Mesendoderm (in vitro differentiated cells): ENCODE measurements around the gene VPS26C.

Experiments used
- DNase-seq: peaks from one replicate; pipeline ENCODE4 v3.0.0; 2013
- H2AK5ac ChIP-seq: 2 replicates; pipeline ENCODE4 v1.6.1; 2013; ENCODE audit warnings: low read length, inconsistent platforms
- H2BK120ac ChIP-seq: 2 replicates; pipeline ENCODE4 v1.6.1; 2013; ENCODE audit warnings: low read depth, mild to moderate bottlenecking, low read length, moderate library complexity, mixed read lengths
- H2BK15ac ChIP-seq: replicated peaks from 2 replicates; pipeline ENCODE4 v1.6.1; 2013; ENCODE audit warnings: low read depth, mild to moderate bottlenecking, moderate library complexity
- H2BK5ac ChIP-seq: 2 replicates; pipeline ENCODE4 v1.6.1; 2013; ENCODE audit warnings: low read length, inconsistent platforms
- H3K18ac ChIP-seq: 2 replicates; pipeline ENCODE4 v1.6.1; 2013; ENCODE audit warnings: mild to moderate bottlenecking, low read length, mixed read lengths
- H3K23ac ChIP-seq: one replicate; pipeline ENCODE4 v1.6.1; 2013; ENCODE audit warnings: low read length
- H3K27ac ChIP-seq: 2 replicates; pipeline ENCODE4 v1.5.1; 2013; ENCODE audit warnings: low read depth, mild to moderate bottlenecking, inconsistent platforms, low read length, moderate library complexity
- H3K27me3 ChIP-seq: 2 replicates; pipeline ENCODE4 v1.6.1; 2013; ENCODE audit warnings: low read length, control low read depth, mild to moderate bottlenecking, inconsistent platforms; ENCODE audit not compliant: insufficient read depth, poor library complexity
- H3K36me3 ChIP-seq: 2 replicates; pipeline ENCODE4 v1.6.1; 2013; ENCODE audit warnings: low read length, inconsistent platforms; ENCODE audit not compliant: control insufficient read depth, insufficient read depth
- H3K4ac ChIP-seq: one replicate; pipeline ENCODE4 v1.6.1; 2013; ENCODE audit warnings: low read depth, mild to moderate bottlenecking, low read length, moderate library complexity
- H3K4me1 ChIP-seq: 2 replicates; pipeline ENCODE4 v1.6.1; 2013; ENCODE audit warnings: low read depth, low read length, inconsistent platforms; ENCODE audit not compliant: control insufficient read depth
- H3K4me2 ChIP-seq: 2 replicates; pipeline ENCODE4 v1.6.1; 2013; ENCODE audit warnings: low read length
- H3K4me3 ChIP-seq: 2 replicates; pipeline ENCODE4 v1.5.1; 2013; ENCODE audit warnings: mild to moderate bottlenecking, low read length
- H3K56ac ChIP-seq: one replicate; pipeline ENCODE4 v1.6.1; 2013; ENCODE audit warnings: low read length
- H3K79me1 ChIP-seq: 2 replicates; pipeline ENCODE4 v1.6.1; 2013; ENCODE audit warnings: low read length, inconsistent platforms
- H3K79me2 ChIP-seq: 2 replicates; pipeline ENCODE4 v1.6.1; 2013; ENCODE audit warnings: mild to moderate bottlenecking, low read length; ENCODE audit not compliant: control insufficient read depth, insufficient read depth
- H3K9ac ChIP-seq: 2 replicates; pipeline ENCODE4 v1.6.1; 2013; ENCODE audit warnings: low read length, inconsistent platforms
- H4K5ac ChIP-seq: one replicate; pipeline ENCODE4 v1.6.1; 2013; ENCODE audit warnings: low read length
- H4K8ac ChIP-seq: one replicate; pipeline ENCODE4 v1.6.1; 2013; ENCODE audit warnings: low read depth, mild to moderate bottlenecking, control low read depth, low read length, moderate library complexity
- WGBS: extraction: QIAGEN DNeasy Blood & Tissue Kit; methylation state at CpG from one replicate; pipeline ENCODE4 v1.1.7; 2013; ENCODE audit warnings: low lambda C conversion rate, missing lambda C conversion rate; ENCODE audit not compliant: insufficient coverage; ENCODE audit errors: extremely low coverage; 5-methylcytosine and 5-hydroxymethylcytosine counted together

VPS26C gene

DNA sequence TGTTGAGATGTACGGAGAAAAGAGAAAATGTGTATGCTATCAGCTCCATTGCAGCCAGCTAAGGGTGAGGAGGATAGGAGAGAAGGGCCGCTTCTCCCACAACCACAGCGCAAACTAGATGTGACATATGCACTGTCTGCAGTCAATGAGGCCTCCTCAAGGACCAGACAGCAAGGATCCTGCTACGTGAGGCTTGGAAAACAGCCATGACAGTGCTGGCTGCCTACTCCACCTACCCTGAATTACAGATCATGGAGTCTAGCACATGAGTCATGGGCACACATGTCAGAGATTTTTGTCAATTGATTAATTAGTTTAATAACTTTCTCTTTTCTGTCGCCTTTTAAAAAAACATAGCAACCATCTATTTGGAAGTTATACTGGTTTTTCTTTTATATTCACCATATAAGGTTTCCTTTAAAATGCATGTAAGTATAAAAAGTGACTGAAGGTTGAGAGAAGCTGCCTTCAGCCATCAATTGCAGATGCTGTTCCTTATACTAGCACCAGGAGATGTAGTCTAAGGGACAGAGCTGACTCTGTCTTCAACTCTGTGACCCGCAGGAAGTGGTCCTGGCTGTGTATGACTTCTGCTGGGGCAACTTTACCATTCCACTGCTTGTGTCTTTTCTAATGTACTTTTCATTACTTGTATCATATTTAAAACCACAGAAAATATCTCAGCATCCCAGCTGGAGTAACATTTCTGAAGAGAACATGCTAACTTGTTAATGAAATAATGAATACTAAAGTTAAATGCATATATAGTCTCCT is 3.1 kb downstream of the VPS26C start:
- H3K4me1 ChIP-seq: no peaks in the 10 kb centered on the region
- H3K56ac ChIP-seq: no peak overlapping the region
- DNase-seq: no peak
- H3K36me3 ChIP-seq: no peaks in the 10 kb centered on the region
- no peaks in the 10 kb centered on the region for H3K27me3 ChIP-seq
- no peak overlapping the region for H3K4ac ChIP-seq
- H3K23ac ChIP-seq: no peak overlapping the region
- no peak overlapping the region for H2BK120ac ChIP-seq
- no peak overlapping the region for H2BK5ac ChIP-seq
- H2BK15ac ChIP-seq: no peak overlapping the region
- H3K18ac ChIP-seq: no peak overlapping the region
- H2AK5ac ChIP-seq: no peak overlapping the region
- H3K4me2 ChIP-seq: no peak overlapping the region
- no CpG with 5 or more reads among the region's 6 CpGs for WGBS
- peaks cover 16% of the 10 kb centered on the region for H3K79me1 ChIP-seq
- H4K5ac ChIP-seq: no peak overlapping the region
- H3K79me2 ChIP-seq: peaks cover 33% of the 10 kb centered on the region
- no peak overlapping the region for H3K9ac ChIP-seq
- no peak overlapping the region for H4K8ac ChIP-seq
- H3K4me3 ChIP-seq: no peak overlapping the region
- no peak overlapping the region for H3K27ac ChIP-seq

DNA sequence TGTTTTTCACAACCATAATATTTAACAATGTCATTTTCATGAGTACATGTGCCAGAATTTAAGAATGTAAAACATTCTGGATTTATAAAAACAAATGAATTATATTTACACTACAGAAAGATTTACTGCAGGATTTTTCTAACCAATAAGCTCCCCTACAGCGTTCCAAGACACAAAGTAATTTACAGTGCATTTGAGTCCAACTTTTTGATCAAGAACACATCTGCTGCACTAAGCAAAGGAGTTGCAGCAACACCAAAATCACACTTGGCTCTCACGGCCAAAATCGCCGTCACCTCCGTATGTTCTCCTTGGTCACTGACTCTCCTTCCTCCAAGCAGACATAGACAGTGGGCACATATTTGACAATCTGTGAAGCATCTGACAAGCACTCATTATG is 7.7 kb downstream of the VPS26C start:
- no peak overlapping the region for H3K4me3 ChIP-seq
- no peaks in the 10 kb centered on the region for H3K4me1 ChIP-seq
- no peak overlapping the region for H3K9ac ChIP-seq
- H4K8ac ChIP-seq: no peak overlapping the region
- no CpG with 5 or more reads among the region's 5 CpGs for WGBS
- H3K36me3 ChIP-seq: no peaks in the 10 kb centered on the region
- H2BK15ac ChIP-seq: no peak overlapping the region
- H2BK120ac ChIP-seq: no peak overlapping the region
- no peak overlapping the region for H3K4me2 ChIP-seq
- no peak for DNase-seq
- no peak overlapping the region for H2BK5ac ChIP-seq
- peaks cover 19% of the 10 kb centered on the region for H3K79me2 ChIP-seq
- H3K18ac ChIP-seq: no peak overlapping the region
- no peak overlapping the region for H3K56ac ChIP-seq
- no peak overlapping the region for H3K4ac ChIP-seq
- peaks cover 11% of the 10 kb centered on the region for H3K79me1 ChIP-seq
- H2AK5ac ChIP-seq: no peak overlapping the region
- H4K5ac ChIP-seq: no peak overlapping the region
- no peak overlapping the region for H3K23ac ChIP-seq
- no peaks in the 10 kb centered on the region for H3K27me3 ChIP-seq
- H3K27ac ChIP-seq: no peak overlapping the region

DNA sequence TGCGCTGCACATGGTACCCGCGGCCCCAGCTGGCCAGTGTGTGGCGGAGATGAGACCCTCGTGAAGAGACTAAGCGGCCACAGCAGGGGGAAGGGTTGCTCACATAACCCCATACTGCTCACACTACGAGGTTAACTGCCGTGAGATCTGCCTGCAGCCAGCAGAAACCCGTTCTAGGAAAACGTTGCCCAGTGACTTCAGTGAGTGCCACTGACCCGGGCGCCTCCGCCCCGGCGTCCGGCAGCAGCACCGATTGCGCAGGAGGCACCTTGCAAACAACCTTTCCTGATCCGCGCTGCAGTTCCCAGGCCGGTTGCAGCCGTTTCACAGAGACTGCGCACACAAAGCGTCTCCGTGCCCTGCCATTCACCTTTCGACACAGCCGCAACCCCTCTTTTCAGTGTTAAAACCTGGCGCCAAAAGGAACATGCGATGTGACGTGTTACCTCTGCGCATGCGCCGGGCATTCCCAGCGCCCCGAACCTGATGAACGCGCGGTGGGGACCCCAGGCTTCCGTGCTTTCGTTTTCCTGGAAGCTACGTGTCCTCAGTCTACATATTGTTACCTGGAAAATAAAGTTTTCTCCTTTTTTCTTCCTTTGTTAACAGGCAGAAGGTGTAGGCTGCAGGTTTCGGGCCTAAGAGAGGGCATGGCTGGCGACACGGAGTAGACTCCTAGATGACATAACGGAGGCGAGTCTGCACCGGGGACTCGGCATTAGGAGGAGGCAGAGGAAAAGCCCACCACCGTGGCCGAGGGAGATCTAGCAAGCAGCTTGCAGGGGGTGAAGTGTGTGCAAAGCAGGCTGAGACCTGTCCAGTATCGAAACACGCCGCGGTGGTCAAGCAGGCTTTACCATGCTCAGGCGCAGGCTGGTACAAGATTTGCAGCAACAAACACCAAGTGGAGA is 8.9 kb downstream of the VPS26C start:
- Histone ChIP-seq H3K4me1 (no peaks in the 10 kb centered on the region), H2AK5ac (no peak overlapping the region), H3K18ac (no peak overlapping the region), H3K4me3 (peak overlapping the region; percentile 38), H2BK120ac (no peak overlapping the region), H3K23ac (peak overlapping the region; percentile 71), H2BK15ac (no peak overlapping the region), H3K27me3 (no peaks in the 10 kb centered on the region), H4K5ac (no peak overlapping the region), H3K79me1 (peaks cover 5% of the 10 kb centered on the region), H3K36me3 (no peaks in the 10 kb centered on the region), H3K4ac (no peak overlapping the region), H2BK5ac (peak overlapping the region; percentile 54), H3K9ac (peak overlapping the region; percentile 67), H4K8ac (no peak overlapping the region), H3K27ac (peak overlapping the region; percentile 63), H3K4me2 (peak overlapping the region; percentile 45), H3K79me2 (peaks cover 9% of the 10 kb centered on the region), H3K56ac (peak overlapping the region; percentile 94)
- WGBS: no CpG with 5 or more reads among the region's 55 CpGs
- DNase-seq: peak; percentile 85

DNA sequence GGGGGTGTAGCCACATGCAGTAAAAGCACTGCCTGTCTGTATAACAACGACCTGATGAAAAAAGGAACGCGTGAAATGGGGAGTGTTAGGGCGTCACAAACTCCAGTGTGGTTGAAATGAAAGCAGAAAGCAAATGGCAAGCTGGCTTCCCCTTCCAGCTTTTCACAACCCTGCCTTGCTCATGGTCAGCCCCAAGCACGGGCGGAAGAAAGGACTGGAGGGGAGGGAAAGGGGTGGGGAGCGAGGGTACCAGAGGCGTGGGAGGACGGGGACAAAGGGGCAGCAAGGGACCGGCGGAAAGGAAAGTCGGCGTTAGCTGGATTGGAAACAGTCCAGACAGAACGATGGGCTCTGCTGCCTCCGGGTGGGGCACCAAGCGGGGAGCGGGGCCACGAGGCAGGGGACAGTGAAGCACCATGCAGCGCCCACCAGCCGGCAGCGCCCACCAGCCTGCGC is 9.6 kb downstream of the VPS26C start:
- H2BK5ac ChIP-seq: peak overlapping the region; percentile 54
- no peak overlapping the region for H4K8ac ChIP-seq
- H3K4me3 ChIP-seq: peak overlapping the region; percentile 38
- DNase-seq: no peak
- WGBS: no CpG with 5 or more reads among the region's 22 CpGs
- no peaks in the 10 kb centered on the region for H3K36me3 ChIP-seq
- H3K4me1 ChIP-seq: no peaks in the 10 kb centered on the region
- H3K18ac ChIP-seq: no peak overlapping the region
- peak overlapping the region; percentile 45 for H3K4me2 ChIP-seq
- no peak overlapping the region for H2AK5ac ChIP-seq
- H3K79me1 ChIP-seq: peaks cover 6% of the 10 kb centered on the region
- H3K27ac ChIP-seq: peak overlapping the region; percentile 63
- peak overlapping the region; percentile 63 for H3K4ac ChIP-seq
- peaks cover 10% of the 10 kb centered on the region for H3K79me2 ChIP-seq
- H2BK120ac ChIP-seq: no peak overlapping the region
- peak overlapping the region; percentile 94 for H3K56ac ChIP-seq
- no peaks in the 10 kb centered on the region for H3K27me3 ChIP-seq
- H2BK15ac ChIP-seq: no peak overlapping the region
- H4K5ac ChIP-seq: no peak overlapping the region
- peak overlapping the region; percentile 67 for H3K9ac ChIP-seq
- peak overlapping the region; percentile 71 for H3K23ac ChIP-seq

DNA sequence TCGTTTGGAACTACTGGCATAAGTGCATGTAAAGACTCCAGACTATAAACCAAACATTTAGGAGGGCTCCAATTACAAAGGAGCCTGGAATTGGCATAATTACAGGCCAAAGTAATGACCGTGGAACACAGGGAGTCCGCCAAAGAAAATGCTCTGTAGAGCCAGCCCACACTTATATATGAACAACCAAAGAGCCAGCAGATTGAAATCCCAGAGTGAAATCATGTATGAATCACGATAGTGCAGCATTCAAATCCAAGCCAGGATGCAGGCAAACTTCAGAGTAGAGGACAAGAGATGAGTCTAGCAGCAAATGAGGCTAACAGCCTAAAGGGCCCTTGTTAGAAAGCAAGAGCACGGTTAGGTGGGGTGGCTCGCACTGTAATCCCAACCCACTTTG is 13.1 kb downstream of the VPS26C start:
- H2BK5ac ChIP-seq: no peak overlapping the region
- no peak overlapping the region for H2AK5ac ChIP-seq
- no CpG with 5 or more reads among the region's 6 CpGs for WGBS
- no peak overlapping the region for H4K5ac ChIP-seq
- H3K56ac ChIP-seq: peak overlapping the region; percentile 42
- no peak overlapping the region for H2BK120ac ChIP-seq
- H3K4me2 ChIP-seq: no peak overlapping the region
- DNase-seq: no peak
- H3K79me1 ChIP-seq: peaks cover 6% of the 10 kb centered on the region
- H3K27ac ChIP-seq: no peak overlapping the region
- H3K9ac ChIP-seq: no peak overlapping the region
- H3K79me2 ChIP-seq: peaks cover 5% of the 10 kb centered on the region
- H3K4me3 ChIP-seq: no peak overlapping the region
- no peak overlapping the region for H3K23ac ChIP-seq
- H3K18ac ChIP-seq: no peak overlapping the region
- H3K27me3 ChIP-seq: no peaks in the 10 kb centered on the region
- no peaks in the 10 kb centered on the region for H3K36me3 ChIP-seq
- H2BK15ac ChIP-seq: no peak overlapping the region
- H3K4me1 ChIP-seq: no peaks in the 10 kb centered on the region
- no peak overlapping the region for H3K4ac ChIP-seq
- no peak overlapping the region for H4K8ac ChIP-seq
